GM06990 (cell line): ENCODE data around the gene THSD4.
"Not testable (repeated sequence)": the region's sequence is repeated elsewhere in the genome, so short reads cannot be mapped to it uniquely, and the experiment has no call there.

ENCODE experiments used
- DNase-seq: peaks from one replicate; pipeline ENCODE4 v3.0.0-alpha.2; 2011; ENCODE audit not compliant: insufficient read length; ENCODE audit errors: extremely low read depth
- H3K27me3 ChIP-seq: replicated peaks from 2 replicates; pipeline ENCODE4 v1.6.0; 2011; ENCODE audit warnings: low read length; ENCODE audit not compliant: control insufficient read depth, insufficient read depth
- H3K36me3 ChIP-seq: 2 replicates; pipeline ENCODE4 v1.5.1; 2011; ENCODE audit warnings: low read length; ENCODE audit not compliant: control insufficient read depth, insufficient read depth
- H3K4me3 ChIP-seq: replicated peaks from 2 replicates; pipeline ENCODE4 v1.5.1; 2011; ENCODE audit warnings: low read depth, mild to moderate bottlenecking, control low read depth, low read length
- CTCF ChIP-seq: IDR thresholded peaks from 2 replicates; pipeline ENCODE4 v1.5.1; 2011; ENCODE audit warnings: low read length, control low read depth, mild to moderate bottlenecking, inconsistent platforms; ENCODE audit not compliant: insufficient read depth, poor library complexity, severe bottlenecking

The THSD4 gene

DNA sequence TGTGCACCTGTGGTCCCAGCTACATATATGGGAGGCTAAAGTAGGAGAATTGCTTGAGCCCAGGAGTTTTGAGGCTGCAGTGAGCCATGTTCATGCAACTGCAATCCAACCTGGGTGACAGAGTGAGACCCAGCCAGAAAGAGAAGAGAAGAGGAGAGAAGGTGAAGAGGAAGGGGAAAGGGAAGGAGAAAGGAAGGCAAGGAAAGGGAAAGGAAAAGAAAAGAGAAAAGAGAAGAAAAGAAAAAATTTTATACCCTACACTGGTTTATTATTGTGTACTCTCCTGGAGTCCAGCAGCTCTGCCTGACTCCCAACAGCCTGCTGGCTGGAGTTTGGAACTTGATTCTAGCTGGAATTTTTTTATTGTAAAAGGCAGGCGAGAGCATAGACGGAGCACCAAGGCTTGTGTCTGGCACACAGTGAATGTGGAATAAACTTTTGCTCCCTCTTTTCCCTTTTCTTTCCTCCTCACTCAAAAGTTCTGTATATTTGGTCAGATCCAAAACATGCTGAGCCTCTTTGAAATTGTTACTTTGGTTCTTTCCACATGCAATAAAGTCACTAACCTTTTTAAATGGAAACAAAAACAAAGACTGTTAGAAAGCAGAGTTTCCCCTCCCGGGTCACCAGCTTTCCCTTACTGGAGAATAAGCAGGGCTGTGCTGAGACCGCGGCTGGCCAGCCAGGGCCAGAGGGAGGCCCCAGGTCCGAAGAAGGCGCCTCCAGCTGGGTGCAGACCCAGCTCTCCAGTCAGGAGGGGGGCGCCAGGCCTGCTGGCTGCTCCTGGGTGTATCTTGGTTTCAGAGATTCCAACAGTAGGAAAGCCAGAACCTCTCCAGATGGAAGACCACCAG is 9.9 kb downstream of the THSD4 start:
- DNase-seq, result no peak
- TF ChIP-seq CTCF, result no peak
- no peak overlapping the region for H3K4me3 ChIP-seq
- no peaks in the 10 kb centered on the region for H3K27me3 ChIP-seq
- H3K36me3 ChIP-seq, result no peaks in the 10 kb centered on the region

DNA sequence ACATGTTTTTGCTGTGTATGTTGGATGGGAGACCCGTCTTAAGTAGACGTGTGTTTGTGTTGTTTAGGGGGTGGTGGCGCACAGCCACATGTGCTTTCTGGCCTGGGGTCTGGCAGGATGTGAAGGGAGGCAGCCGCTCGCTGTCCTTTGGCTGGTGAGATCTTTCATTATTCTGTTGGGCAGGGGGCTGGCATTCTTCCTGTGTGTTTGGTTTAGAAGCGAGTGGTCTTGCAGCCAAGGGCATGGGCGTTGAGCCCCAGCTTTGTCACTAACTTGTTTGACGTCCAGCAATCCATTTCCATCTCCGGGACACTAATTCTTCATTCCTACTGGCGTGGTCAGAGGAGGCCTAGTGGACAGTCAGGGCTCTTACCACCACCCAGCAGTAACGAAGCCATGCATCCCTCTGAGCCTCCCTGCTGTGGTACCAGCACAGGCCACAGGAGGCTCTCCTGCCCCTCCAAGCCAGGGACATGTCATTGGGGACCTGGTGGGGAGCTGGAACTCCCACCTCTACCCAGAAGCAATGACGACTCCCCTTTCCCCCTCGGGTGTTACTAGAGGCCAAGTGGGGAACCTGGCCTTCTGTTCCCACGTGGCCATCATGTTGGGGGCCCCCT is 10.7 kb downstream of the THSD4 start:
- peak; percentile 29 for TF ChIP-seq CTCF
- DNase-seq, result no peak
- no peak overlapping the region for H3K4me3 ChIP-seq
- no peaks in the 10 kb centered on the region for H3K27me3 ChIP-seq
- no peaks in the 10 kb centered on the region for H3K36me3 ChIP-seq

DNA sequence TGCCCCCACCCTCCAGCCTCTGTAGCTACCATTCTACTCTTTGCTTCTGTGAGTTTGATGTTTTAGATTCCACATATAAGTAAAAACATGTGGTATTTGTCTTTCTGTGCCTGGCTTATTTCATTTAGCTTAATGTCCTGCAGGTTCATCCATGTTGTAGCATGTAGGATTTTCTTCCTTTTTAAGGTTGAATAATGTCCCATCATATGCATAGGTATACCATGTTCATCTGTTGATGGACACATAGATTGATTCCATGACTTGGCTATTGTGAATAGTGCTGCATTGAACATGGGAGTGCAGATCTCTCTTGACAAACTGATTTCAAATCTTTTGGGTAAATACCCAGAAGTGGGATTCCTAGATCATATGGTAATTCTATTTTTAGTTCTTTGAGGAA is 11.8 kb downstream of the THSD4 start:
- Histone ChIP-seq H3K4me3 (no peak overlapping the region), H3K36me3 (no peaks in the 10 kb centered on the region), H3K27me3 (no peaks in the 10 kb centered on the region)
- no peak for DNase-seq
- no peak for TF ChIP-seq CTCF

DNA sequence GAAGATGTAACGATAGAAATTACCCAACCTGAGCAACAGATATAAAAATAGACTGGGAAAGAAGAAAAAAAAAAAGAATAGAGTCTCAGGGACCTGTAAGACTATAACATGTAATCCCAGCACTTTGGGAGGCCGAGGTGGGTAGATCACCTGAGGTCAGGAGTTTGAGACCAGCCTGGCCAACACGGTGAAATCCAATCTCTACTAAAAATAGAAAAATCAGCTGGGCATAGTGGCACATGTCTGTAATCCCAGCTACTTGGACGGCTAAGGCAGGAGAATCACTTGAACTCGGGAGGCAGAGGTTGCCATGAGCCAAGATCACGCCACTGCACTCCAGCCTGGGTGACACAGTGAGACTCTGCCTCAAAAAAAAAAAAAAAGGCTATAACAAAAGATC is 12.9 kb downstream of the THSD4 start:
- not testable (repeated sequence) for H3K36me3 ChIP-seq, DNase-seq, H3K4me3 ChIP-seq, H3K27me3 ChIP-seq

DNA sequence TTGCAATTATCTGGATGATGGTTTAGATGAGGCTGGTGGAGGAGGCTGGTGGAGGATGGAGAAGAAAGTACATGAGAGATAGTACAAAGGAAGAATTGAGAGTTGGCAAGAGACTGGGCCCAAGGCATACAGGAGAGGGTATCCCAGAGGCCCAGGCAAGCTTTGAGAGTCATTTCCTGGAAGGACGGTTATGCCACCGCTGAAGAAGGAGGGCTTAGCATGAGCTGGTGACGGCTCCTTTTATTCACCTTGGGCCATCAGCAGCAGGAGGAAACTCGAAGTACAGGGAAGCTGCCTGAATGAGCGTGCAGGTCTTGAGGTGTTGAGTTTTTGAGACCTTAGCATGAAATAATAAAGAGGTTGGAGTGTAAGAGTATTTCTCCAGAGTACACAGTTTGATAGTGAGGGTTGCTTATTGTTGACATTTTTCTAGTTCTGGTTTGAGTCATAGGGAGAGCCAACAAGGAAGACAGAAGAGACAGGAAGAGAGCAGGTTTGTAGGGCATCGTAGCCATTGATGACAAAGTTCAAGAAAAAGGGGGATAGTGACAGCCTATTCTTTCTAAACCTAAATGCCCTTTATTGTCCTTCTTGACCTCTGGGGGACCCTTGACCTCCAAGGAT is 13.8 kb downstream of the THSD4 start:
- TF ChIP-seq CTCF, result no peak
- DNase-seq, result no peak
- no peak overlapping the region for H3K4me3 ChIP-seq
- H3K36me3 ChIP-seq, result no peaks in the 10 kb centered on the region
- no peaks in the 10 kb centered on the region for H3K27me3 ChIP-seq

GRCh38 chr15:71129669-71130068 is 14.4 kb downstream of the THSD4 start:
- TF ChIP-seq CTCF, result no peak
- Histone ChIP-seq H3K27me3 (no peaks in the 10 kb centered on the region), H3K36me3 (no peaks in the 10 kb centered on the region), H3K4me3 (no peak overlapping the region)
- DNase-seq, result no peak
